Mesenchymal stem cell (in vitro differentiated cells and primary cell): ENCODE results near the gene APOLD1.
"Not testable (repeated sequence)": the region's sequence is repeated elsewhere in the genome, so short reads cannot be mapped to it uniquely, and the experiment has no call there.

Source experiments
- DNase-seq: peaks from one replicate; pipeline ENCODE4 v3.0.0-alpha.2; 2013
- H2AFZ ChIP-seq: one replicate; pipeline ENCODE4 v1.6.1; 2013; ENCODE audit warnings: low read depth, mild to moderate bottlenecking, control low read depth, inconsistent platforms, low read length, moderate library complexity
- H2AK5ac ChIP-seq: 2 replicates; pipeline ENCODE4 v1.6.1; 2013; ENCODE audit warnings: low read length, moderate library complexity, mild to moderate bottlenecking, inconsistent platforms; ENCODE audit not compliant: severe bottlenecking
- H2BK120ac ChIP-seq: one replicate; pipeline ENCODE4 v1.6.1; 2013; ENCODE audit warnings: low read depth, mild to moderate bottlenecking, inconsistent platforms, low read length, moderate library complexity
- H2BK12ac ChIP-seq, 2 experiments: one replicate each; pipeline ENCODE4 v1.6.1; 2013; ENCODE audit warnings: inconsistent platforms in 2 of 2, low read length in 2 of 2, mild to moderate bottlenecking in 2 of 2, moderate library complexity in 2 of 2, control low read depth in 1 of 2
- H2BK15ac ChIP-seq: one replicate; pipeline ENCODE4 v1.6.1; 2013; ENCODE audit warnings: mild to moderate bottlenecking, low read depth, inconsistent platforms; ENCODE audit not compliant: poor library complexity, severe bottlenecking
- H2BK5ac ChIP-seq: 2 replicates; pipeline ENCODE4 v1.6.1; 2013; ENCODE audit warnings: low read depth, mild to moderate bottlenecking, low read length, control low read depth, inconsistent platforms; ENCODE audit not compliant: poor library complexity, severe bottlenecking
- H3K14ac ChIP-seq, 2 experiments: one replicate each; pipeline ENCODE4 v1.6.1; 2013; ENCODE audit warnings: inconsistent platforms in 2 of 2, low read length in 2 of 2, control low read depth in 1 of 2, mild to moderate bottlenecking in 1 of 2, moderate library complexity in 1 of 2
- H3K18ac ChIP-seq, 2 experiments: one replicate each; pipeline ENCODE4 v1.6.1; 2013; ENCODE audit warnings: inconsistent platforms in 2 of 2, low read length in 2 of 2, control low read depth in 1 of 2, low read depth in 1 of 2, mild to moderate bottlenecking in 1 of 2
- H3K23ac ChIP-seq, 2 experiments: one replicate each; pipeline ENCODE4 v1.6.1; 2013; ENCODE audit warnings: inconsistent platforms in 2 of 2, low read length in 2 of 2, mild to moderate bottlenecking in 2 of 2, moderate library complexity in 2 of 2, control low read depth in 1 of 2
- H3K27ac ChIP-seq: 2 replicates; pipeline ENCODE4 v1.5.1; 2013; ENCODE audit warnings: mild to moderate bottlenecking, moderate library complexity, low read length, control low read depth, inconsistent platforms; ENCODE audit not compliant: poor library complexity, severe bottlenecking
- H3K27me3 ChIP-seq, 2 experiments: 2 replicates each; pipeline versions ENCODE4 v1.6.1 to v1.7.0; 2013; ENCODE audit warnings: low read length in 2 of 2, mild to moderate bottlenecking in 2 of 2, moderate library complexity in 2 of 2, control low read depth in 1 of 2, inconsistent platforms in 1 of 2; ENCODE audit not compliant: control insufficient read depth in 1 of 2, insufficient read depth in 1 of 2
- H3K36me3 ChIP-seq, 2 experiments: 2 replicates each; pipeline versions ENCODE4 v1.6.1 to v1.7.0; 2013; ENCODE audit warnings: low read length in 2 of 2, control low read depth in 1 of 2, inconsistent platforms in 1 of 2, low read depth in 1 of 2, mild to moderate bottlenecking in 1 of 2; ENCODE audit not compliant: insufficient read depth in 2 of 2, control insufficient read depth in 1 of 2
- H3K4ac ChIP-seq, 2 experiments: one replicate each; pipeline ENCODE4 v1.6.1; 2013; ENCODE audit warnings: inconsistent platforms in 2 of 2, low read length in 2 of 2, mild to moderate bottlenecking in 2 of 2, moderate library complexity in 2 of 2, control low read depth in 1 of 2, low read depth in 1 of 2
- H3K4me1 ChIP-seq: 2 replicates; pipeline ENCODE4 v1.6.1; 2013; ENCODE audit warnings: low read depth, low read length, control low read depth; ENCODE audit not compliant: control insufficient read depth, insufficient read depth
- H3K4me2 ChIP-seq: 2 replicates; pipeline ENCODE4 v1.6.1; 2013; ENCODE audit warnings: low read length, mild to moderate bottlenecking, inconsistent platforms; ENCODE audit not compliant: poor library complexity, severe bottlenecking
- H3K4me3 ChIP-seq, 2 experiments: 2 replicates each; pipeline versions ENCODE4 v1.5.1 to v1.7.0; 2013; ENCODE audit warnings: low read length in 2 of 2, mild to moderate bottlenecking in 2 of 2, control low read depth in 1 of 2, low read depth in 1 of 2; ENCODE audit not compliant: insufficient read depth in 1 of 2
- H3K79me1 ChIP-seq: replicated peaks from 2 replicates; pipeline ENCODE4 v1.6.1; 2013; ENCODE audit warnings: mild to moderate bottlenecking, control low read depth, low read length, inconsistent platforms; ENCODE audit not compliant: poor library complexity, severe bottlenecking
- H3K9ac ChIP-seq: 2 replicates; pipeline ENCODE4 v1.7.0; 2013; ENCODE audit warnings: mild to moderate bottlenecking, low read length, moderate library complexity
- H3K9me3 ChIP-seq: 2 replicates; pipeline ENCODE4 v1.7.0; 2013; ENCODE audit warnings: mild to moderate bottlenecking, low read length; ENCODE audit not compliant: control insufficient read depth
- H4K8ac ChIP-seq: one replicate; pipeline ENCODE4 v1.6.1; 2013; ENCODE audit warnings: inconsistent platforms, mild to moderate bottlenecking, low read length, moderate library complexity
- H4K91ac ChIP-seq: one replicate; pipeline ENCODE4 v1.6.1; 2013; ENCODE audit warnings: mild to moderate bottlenecking, low read length, inconsistent platforms
- WGBS: methylation state at CpG from one replicate; pipeline ENCODE4 v1.1.7; 2013; ENCODE audit warnings: mixed read lengths; 5-methylcytosine and 5-hydroxymethylcytosine counted together

APOLD1 gene

GRCh38 chr12:12798480-12798879 lies 13.0 kb downstream of the APOLD1 start:
- Histone ChIP-seq H3K27me3 (no peaks in the 10 kb centered on the region), H4K91ac (no peak overlapping the region), H2BK12ac (no peak overlapping the region), H3K4ac (no peak overlapping the region), H3K36me3 (no peaks in the 10 kb centered on the region), H3K23ac (no peak overlapping the region), H3K4me3 (no peak overlapping the region), H3K9me3 (no peaks in the 10 kb centered on the region), H3K4me2 (no peak overlapping the region), H2AK5ac (no peak overlapping the region), H2BK5ac (no peak overlapping the region), H2BK15ac (no peak overlapping the region), H3K27ac (no peak overlapping the region), H3K4me1 (peaks cover 3% of the 10 kb centered on the region), H3K9ac (no peak overlapping the region), H2AFZ (no peak overlapping the region), H3K18ac (no peak overlapping the region), H3K79me1 (no peaks in the 10 kb centered on the region), H4K8ac (no peak overlapping the region), H3K14ac (no peak overlapping the region), H2BK120ac (no peak overlapping the region)
- 95% methylated on average over 1 of the region's 1 CpG for WGBS
- DNase-seq, result no peak

DNA sequence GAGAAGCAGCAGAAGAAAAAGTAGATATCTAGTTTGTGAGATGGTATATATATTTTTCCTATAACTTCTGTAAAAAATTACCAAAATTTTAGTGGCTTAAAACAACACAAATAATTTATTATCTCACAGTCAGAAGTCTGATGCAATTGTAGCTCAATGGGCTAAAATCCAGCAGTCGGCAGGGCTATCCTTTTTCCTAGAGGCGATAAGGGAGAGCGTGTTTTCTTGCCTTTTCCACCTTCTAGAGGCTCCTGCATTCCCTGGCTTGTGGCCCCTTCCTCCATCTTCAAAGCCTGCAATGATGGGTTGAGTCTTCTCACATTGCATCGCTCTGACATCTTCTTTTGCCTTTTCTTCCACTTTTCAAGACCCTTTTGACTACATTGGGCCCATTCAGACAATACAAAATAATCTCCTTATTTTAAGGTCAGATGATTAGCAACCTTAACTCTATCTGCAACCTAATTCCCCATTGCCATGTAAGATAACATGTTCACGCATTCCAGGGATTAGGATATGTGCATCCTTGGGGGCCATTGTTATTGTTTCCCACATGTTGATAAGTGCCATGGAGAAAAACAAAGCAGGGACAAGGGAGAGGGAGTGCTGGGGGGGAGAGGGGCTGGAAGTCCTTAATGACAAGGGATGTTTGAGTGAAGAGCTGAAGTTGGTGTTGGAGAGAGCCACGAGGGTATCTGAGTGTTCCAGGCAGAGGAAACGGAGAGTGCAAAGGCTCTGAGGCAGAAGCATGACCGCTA lies 13.9 kb downstream of the APOLD1 start:
- H3K27ac ChIP-seq, result no peak overlapping the region
- H4K8ac ChIP-seq, result no peak overlapping the region
- H3K14ac ChIP-seq, result no peak overlapping the region
- no peak overlapping the region for H2BK120ac ChIP-seq
- no peak overlapping the region for H3K9ac ChIP-seq
- no peak overlapping the region for H3K4ac ChIP-seq
- no peak overlapping the region for H3K4me2 ChIP-seq
- H3K9me3 ChIP-seq, result no peaks in the 10 kb centered on the region
- H3K4me1 ChIP-seq, result peaks cover 5% of the 10 kb centered on the region
- H3K79me1 ChIP-seq, result no peaks in the 10 kb centered on the region
- H2BK12ac ChIP-seq, result no peak overlapping the region
- no peaks in the 10 kb centered on the region for H3K36me3 ChIP-seq
- H2BK5ac ChIP-seq, result no peak overlapping the region
- H3K27me3 ChIP-seq, result no peaks in the 10 kb centered on the region
- DNase-seq, result no peak
- no peak overlapping the region for H2BK15ac ChIP-seq
- 80% methylated on average over 7 of the region's 8 CpGs for WGBS
- no peak overlapping the region for H2AFZ ChIP-seq
- H3K4me3 ChIP-seq, result no peak overlapping the region
- H3K23ac ChIP-seq, result no peak overlapping the region
- no peak overlapping the region for H3K18ac ChIP-seq
- no peak overlapping the region for H2AK5ac ChIP-seq
- H4K91ac ChIP-seq, result no peak overlapping the region

DNA sequence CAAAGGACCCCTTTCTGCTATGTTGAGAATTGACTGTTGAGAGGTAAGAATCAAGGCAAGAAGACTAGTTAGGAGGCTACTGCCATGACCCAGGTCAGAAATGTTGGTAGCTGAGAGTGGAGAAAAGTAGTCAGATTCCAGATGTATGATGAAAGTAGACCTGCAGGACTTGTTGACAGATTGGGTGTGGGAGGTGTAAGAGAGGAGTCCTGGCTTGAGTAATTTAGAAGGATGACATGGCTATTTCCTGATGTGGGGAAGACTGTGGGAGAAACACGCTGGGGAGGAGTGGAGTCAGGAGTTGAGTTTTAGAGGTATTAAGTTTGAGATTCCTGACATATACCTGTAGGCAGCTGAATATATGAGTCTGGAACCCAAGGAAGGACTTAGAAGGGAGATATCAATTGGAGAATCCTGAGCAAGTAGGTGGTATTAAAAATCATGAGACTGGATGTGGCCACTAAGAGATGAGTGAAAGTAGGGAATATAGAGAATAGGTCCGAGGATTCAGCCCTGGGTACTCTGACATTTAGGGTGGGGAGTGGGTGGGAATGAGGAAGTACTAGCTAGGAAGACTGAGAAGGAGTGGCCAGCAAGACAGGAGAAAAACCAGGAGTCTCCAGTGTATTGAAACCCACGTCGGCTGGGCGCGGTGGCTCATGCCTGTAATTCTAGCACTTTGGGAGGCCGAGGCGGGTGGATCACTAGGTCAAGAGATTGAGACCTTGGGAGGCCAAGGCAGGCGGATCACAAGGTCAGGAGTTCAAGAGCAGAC lies 15.1 kb downstream of the APOLD1 start:
- H3K79me1 ChIP-seq, result no peaks in the 10 kb centered on the region
- no peak overlapping the region for H2BK120ac ChIP-seq
- no peak overlapping the region for H3K14ac ChIP-seq
- no peaks in the 10 kb centered on the region for H3K9me3 ChIP-seq
- no peak overlapping the region for H2BK5ac ChIP-seq
- H3K27me3 ChIP-seq, result no peaks in the 10 kb centered on the region
- 88% methylated on average over 8 of the region's 9 CpGs for WGBS
- H3K18ac ChIP-seq, result no peak overlapping the region
- no peak overlapping the region for H3K4me2 ChIP-seq
- no peak overlapping the region for H2BK15ac ChIP-seq
- H3K36me3 ChIP-seq, result no peaks in the 10 kb centered on the region
- H2AFZ ChIP-seq, result no peak overlapping the region
- H3K27ac ChIP-seq, result no peak overlapping the region
- no peak overlapping the region for H2AK5ac ChIP-seq
- H3K9ac ChIP-seq, result no peak overlapping the region
- no peak for DNase-seq
- no peak overlapping the region for H3K4ac ChIP-seq
- no peak overlapping the region for H3K4me3 ChIP-seq
- no peak overlapping the region for H2BK12ac ChIP-seq
- no peak overlapping the region for H4K91ac ChIP-seq
- peaks cover 6% of the 10 kb centered on the region for H3K4me1 ChIP-seq
- H3K23ac ChIP-seq, result no peak overlapping the region
- no peak overlapping the region for H4K8ac ChIP-seq

- H3K27me3 ChIP-seq, H3K4ac ChIP-seq, H3K36me3 ChIP-seq, H3K4me3 ChIP-seq, H2AK5ac ChIP-seq, H2AFZ ChIP-seq, H3K79me1 ChIP-seq, H3K27ac ChIP-seq, H2BK120ac ChIP-seq, H3K4me1 ChIP-seq, H3K14ac ChIP-seq, DNase-seq, H3K9me3 ChIP-seq, H4K91ac ChIP-seq, H4K8ac ChIP-seq, H3K9ac ChIP-seq, H3K23ac ChIP-seq, H2BK5ac ChIP-seq, H2BK15ac ChIP-seq, H3K4me2 ChIP-seq, H3K18ac ChIP-seq, H2BK12ac ChIP-seq: not testable (repeated sequence)
- 96% methylated on average over 4 of the region's 4 CpGs for WGBS
These were observed 16.2 kb downstream of the APOLD1 start for GRCh38 chr12:12801656-12802055.
